NOMO-1 treated with dmso at 0.1 percent for 144 hours (cell line): ENCODE results near the gene MEGF10.

Experiments used
- DNase-seq: peaks from one replicate; lab custom pipeline; 2025; ENCODE audit not compliant: unreplicated experiment; lab: John Stamatoyannopoulos, UW

The MEGF10 gene

DNA sequence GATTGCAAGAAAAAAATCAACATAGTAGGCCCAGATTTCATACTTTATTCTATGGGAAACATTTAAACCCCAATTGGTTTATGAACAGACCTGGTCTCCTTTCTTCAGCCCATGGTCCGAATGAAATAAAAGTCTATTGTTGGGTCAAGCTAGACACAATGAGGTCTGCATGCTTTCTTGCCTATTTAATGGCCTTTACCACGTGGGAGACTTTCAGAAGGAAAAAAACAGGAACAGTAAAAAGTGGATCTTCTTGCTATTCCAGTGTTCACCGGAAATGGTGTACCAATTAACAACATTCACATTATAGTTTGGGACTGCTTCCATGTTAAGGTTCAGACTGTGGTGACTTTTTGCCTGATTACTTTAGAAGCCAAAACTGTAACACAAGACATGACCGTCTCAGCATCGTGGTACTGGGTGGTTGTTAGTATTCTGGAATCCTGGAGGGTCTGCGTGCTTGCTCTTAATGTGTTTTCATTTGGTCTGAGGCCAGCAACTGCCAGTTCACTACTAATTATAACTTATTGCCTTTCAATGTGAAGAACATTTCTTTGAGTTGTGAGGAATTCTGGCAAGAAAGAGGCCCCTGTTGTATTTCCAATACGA is 141.5 kb downstream of the MEGF10 start:
- DNase-seq: no peak

DNA sequence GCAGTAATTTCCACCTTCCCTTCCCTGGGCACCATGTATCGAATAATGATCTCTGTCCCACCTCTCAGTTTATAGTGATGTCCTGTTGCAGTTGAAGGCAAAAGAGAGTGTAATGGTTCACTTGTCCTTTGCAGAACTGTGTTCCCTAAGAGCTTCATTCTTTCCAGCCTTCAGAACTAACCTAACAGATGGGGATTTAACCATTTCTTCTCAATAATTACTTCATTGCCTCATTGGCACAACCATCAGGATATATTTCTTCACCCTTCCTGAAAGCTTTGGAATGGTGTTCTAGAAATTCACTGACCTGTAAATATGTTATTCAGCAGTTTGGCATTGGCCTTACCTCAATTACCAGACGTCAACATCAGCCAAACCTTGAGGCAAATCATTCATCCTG is 142.9 kb downstream of the MEGF10 start:
- no peak for DNase-seq

DNA sequence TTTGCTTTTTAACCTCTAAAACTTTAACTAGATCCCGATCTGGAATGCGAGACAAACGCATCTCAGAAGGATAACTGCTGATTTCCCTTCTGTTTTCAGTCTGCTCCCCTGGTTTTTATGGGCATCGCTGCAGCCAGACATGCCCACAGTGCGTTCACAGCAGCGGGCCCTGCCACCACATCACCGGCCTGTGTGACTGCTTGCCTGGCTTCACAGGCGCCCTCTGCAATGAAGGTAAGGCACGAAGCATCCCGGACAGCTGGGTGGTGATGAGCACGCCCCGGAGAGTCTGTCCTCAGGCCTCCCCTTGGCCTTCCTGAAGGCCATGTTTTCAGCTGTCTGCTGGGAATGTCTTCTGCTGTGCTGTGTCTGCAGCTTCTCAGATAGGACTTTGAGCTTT is 144.0 kb downstream of the MEGF10 start:
- DNase-seq: no peak

DNA sequence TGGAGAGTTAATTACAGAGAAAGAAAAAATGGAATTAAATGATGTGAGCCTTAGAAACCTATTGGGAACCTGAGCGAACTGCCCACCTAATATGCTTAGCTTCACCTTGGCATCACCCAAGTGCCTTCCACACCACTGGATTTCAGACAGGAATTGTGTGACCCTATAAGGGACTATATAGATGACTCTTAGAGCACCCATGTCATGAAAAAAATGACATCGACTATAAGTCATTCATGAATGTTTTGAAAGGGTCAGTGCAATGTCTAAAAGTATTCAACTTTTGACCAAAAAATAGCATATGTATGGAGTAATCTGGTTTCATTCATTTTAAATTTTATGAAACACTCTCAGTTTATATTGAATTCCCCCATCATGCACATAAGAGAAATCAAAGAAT is 145.2 kb downstream of the MEGF10 start:
- no peak for DNase-seq

DNA sequence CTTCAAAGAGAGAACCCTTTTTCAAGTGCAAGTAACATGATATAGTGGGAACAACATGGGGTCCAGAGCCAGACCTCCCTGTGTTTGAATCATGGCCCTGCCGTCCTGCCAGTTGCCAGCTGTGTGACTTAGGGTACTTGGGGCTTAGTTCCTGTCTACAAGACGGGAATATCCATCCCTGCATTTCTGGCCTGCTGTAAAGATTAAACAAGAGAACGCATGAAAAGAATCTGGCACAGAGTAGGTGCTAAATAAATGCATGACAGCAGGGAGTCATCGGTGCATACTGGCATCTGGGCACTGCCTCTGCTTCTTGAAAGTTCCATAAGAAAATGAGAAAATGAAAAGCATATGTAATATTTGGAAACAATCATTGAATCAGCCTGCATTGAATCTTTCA is 149.0 kb downstream of the MEGF10 start:
- no peak for DNase-seq

DNA sequence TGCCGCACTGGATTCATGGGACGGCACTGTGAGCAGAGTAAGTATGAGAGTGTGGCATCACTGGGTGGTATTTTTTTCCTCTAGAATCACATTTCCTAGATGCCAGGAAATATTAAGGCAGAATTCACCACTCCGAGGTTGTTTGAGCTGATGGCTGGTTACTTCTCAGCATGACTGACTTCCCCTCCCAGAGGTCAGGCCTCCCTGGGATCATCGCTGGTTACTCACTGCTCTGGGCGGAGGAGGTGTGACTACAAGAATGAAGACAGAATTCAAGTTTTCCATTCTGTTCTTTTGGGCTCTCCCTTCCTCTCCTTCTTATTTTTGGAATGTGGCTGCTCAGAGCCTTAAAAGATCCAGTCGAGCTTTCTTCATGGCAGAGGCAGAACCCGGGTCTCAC is 150.2 kb downstream of the MEGF10 start:
- DNase-seq: no peak

DNA sequence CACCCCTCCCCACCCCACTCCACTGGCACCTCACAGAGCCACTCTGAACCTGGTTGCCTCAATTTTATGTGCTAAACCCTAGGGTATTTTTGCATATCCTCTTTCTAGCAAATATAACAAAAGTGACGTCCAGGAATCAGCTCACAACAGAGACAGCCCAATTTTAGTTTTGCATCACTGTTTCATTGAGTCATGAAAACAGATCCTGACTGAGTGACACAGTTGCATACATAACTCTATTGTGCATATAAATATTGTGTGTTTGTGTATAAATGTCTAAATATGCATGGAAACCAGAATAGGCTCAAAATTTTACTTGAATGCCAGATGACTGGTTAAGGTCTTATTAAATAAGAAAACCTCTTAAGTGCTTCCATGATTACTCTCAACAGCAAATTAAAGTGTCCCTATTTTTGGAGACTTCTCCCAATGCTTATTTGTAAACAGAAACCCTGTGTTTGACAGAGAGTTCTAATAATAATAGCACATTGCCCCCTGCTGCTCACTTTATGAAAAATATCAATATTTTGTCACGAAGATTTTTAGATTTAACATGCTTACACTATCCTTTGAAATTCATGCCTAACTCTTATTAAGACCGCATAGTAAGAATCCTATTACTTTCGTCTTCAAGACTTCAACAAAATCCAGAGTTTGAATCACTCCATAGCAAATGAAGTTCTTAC is 151.3 kb downstream of the MEGF10 start:
- DNase-seq: no peak

DNA sequence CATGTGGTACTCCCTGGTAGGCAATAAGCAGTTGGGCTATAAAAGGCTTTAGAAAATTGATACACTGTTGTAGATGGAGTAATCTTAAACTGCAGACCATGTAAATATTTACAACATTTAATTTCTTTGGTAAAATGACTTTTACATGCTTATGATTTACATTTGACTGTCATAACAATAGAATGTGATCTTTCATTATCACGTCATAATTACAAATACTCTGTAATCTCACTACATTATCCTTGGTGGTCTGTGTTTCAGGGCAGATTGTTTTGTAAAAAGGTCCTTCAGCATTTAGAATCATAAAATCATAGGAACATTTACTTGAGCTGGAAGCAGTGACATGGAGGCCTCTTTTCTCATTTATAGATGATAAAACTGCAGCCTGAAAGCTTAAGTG is 153.6 kb downstream of the MEGF10 start:
- no peak for DNase-seq

DNA sequence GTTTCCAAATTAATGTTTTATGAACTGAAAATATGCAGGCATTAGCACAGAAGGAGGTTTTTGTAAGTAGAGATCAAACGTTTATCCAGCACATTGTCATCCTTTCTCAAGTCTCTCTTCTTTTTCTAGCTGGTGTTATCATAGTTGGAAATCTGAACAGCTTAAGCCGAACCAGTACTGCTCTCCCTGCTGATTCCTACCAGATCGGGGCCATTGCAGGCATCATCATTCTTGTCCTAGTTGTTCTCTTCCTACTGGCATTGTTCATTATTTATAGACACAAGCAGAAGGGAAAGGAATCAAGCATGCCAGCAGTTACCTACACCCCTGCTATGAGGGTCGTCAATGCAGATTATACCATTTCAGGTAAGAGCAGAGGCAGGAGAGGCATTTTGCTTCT is 154.7 kb downstream of the MEGF10 start:
- DNase-seq: no peak

DNA sequence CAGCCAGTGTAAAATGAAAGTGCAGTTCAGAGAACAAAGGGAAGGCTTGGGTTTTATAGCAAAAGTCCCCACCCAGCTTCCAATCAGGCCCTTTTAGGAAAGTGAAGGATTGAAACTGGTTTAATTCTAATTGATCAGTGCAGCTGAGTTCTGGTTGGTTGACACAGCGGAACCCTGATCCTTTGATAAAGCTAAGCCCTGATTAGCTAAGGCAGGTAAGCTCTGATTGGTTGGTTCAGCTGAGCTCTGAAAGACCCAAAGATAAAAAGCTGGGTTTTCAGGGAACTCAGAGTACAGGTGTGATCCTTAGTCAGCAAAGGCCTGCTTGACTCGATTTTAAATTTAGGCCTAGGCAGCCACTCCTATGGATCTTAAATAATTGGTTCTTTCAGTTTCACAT is 156.0 kb downstream of the MEGF10 start:
- no peak for DNase-seq

DNA sequence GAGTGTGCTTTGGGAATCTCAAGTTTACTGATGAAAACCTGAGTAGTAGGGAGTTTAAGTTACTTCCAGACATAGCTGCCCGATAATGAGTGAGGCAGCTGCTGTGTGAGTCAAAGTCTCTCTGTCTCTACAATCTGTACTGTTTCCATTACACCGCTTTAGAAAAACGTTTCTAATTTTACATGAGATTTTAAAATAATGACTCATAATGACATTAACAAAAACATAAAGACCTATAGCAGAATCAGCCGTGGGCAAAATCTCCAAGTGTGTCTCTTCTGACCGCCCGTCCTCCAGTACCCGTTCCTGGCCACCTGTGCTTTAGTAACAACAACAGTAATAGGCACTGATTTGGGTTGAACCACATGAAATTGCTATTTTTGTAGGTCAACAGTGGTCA is 157.2 kb downstream of the MEGF10 start:
- DNase-seq: no peak

DNA sequence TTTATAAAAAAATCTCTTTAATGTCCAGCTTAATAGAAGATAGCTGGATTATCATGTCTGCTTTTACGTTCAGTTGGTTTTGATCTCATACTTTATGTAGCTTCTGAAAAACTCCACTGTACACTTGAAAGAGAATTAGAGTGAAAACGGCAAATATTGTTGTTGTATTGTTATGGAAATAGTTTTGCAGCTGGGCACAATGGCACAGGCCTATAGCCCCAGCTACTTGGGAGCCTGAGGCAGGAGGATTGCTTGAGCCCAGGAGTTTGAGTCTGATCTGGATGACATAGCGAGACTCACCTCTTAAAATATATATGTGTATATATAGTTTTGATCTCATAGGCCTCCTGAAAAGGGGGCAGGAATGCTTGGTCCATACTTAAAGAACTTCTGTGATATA is 159.4 kb downstream of the MEGF10 start:
- no peak for DNase-seq

DNA sequence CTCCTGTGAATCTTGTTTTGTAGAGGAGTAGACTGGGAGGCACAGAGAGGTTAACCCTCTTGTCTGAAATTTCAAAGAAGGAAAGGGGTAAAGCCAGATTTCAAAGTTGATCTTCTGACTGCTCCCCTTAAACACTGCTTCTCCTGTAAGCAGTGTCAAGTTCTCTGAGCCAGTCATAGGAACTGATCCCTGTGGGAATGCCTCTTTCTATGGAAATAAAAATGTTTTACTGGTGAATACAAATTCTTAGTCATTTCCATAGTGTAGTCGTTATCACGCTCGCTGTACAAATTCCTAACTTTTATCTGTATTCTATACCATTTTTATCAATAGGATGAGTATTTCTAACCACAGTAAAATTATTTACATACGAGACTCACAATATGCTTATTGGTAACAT is 160.5 kb downstream of the MEGF10 start:
- no peak for DNase-seq

DNA sequence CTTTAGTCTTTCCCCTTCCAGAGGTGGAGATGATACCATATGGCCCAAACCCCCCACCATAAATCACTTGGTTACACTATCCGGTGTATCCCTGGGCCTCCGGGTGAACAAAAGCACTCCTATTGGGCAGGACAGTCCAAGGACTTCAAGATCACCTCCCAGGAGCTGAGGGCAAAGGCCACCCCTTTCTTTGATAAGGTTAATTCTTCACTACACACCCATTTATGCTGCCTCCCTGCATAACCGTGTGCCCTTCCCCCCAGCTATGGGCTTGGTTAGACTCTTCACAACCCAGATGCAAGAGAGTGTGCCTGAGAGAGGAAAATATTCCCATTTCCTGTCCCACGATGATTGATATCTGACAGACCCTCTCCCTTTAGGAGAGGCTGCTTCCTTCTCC is 162.0 kb downstream of the MEGF10 start:
- no peak for DNase-seq

DNA sequence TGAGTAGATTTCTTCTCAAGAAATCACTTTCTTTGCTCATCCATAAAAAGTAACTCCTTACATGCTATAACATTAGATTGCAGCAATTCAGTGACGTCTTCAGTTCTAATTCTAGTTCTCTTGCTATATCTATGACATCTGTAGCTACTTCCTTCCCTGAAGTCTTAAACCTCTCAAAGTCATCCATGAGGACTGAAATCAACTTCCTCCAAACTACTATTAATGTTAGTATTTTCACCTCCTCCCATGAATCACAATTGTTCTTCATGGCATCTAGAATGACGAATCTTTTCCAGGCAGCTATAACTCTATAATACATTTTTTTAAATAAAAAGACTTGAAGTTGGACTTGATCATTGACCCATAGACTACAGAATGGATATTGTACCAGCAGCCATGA is 180.6 kb downstream of the MEGF10 start:
- no peak for DNase-seq

DNA sequence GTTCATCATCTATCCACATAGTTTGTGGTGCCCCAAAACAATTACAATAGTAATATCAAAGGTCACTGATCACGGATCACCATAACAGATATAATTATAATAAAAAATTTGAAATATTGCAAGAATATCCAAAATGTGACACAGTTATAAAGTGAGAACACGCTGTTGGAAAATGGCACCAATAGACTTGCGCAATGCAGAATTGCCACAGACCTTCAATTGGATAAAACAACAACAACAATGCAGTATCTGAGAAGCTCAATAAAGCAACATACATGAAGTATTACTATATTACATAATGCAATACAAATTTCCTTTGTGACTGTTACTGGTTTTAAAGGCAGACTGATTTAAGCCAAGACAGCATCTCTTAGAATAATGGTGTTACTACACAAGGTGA is 182.1 kb downstream of the MEGF10 start:
- no peak for DNase-seq

DNA sequence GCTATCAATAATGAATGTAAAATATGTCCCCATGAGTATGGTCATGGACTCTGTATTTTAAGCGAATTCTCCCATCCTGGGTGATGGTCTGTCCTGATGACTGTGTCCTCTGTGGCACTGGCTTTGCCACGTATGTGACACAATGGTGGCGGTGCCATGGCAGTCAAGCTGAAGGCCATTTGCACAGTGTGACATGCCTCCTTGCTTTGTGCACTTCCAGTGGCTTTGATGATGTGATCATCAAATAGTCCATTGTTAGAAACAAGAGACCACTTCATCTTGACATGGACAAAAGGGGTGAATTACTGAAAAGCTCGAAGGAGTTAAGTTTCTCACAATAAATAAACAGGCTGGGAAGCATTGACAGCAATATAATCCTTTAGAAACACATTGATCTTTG is 195.9 kb downstream of the MEGF10 start:
- DNase-seq: no peak

DNA sequence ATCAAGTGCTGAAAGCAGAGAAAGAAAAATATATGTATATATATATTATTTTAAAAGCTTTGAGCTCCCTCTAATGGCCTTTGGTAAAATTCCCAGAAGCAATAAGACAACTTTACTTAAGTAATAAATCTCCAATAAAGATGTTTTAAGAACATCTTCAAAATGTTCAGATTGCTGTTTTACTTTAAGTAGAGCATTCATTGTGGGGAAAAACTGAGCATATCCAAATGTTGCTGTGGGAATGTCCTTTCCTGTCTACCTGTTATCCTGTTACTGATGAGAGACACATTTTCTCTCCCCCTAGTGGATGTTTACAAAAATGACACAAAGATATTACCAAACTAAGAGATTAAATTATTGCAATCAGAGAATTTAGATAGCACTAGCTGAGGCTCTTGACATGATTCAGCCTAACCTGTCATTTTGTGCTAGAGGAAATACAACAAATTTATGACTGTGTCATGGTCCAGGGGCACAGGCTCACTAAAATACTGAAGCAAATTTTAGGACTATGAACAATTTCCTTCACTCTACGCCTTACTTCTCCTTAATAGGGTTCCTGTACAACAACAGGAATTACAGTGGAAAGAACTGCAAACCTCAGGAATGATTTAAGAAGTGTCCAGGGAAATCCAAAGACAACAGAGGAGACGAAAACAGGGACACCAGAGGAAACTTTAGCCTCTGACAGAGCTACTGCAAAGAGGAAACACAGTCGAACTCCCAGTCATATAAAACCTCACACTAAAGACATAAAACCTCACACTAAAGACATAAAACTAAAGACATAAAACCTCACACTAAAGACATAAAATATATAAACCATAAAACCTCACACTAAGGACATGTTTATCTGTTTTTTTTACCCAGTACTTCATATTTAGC is 202.5 kb downstream of the MEGF10 start:
- DNase-seq: peak; percentile 6

DNA sequence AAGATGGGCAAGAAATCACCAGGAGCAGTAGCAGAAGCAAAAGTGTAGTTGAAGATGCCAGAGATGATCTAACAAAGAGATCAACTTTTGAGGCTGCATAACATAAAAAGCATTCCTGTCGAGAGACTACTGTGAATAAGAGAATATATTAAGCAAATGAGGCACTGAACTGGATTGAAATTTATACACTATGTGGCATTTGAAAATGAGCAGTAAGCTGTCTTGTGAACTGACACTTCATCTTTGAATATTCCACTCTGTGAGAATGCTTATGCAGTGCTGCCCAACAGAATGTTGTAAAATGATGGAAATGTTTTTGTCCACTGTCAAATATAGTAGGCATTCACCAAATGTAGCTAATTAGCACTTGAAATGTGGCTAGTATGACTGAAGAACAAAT is 208.0 kb downstream of the MEGF10 start:
- no peak for DNase-seq

DNA sequence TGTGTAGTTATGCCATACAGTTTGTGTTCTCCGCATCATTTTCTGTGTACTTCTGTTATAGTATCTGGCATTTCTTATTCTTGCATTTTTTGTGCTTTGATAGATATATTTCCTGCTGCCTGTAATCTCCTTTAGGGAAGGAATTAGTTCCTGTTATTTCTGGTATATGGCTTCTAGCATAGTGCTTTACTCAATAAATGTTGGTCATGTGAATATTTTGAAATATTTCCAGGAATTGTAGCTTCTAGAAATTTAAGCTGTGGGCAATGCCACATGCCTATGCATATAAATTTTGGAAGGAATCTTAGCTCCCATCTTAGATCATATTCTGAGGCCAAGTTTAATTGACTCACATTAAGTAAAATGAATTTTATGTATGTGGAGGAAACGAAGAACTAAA is 215.3 kb downstream of the MEGF10 start:
- no peak for DNase-seq

DNA sequence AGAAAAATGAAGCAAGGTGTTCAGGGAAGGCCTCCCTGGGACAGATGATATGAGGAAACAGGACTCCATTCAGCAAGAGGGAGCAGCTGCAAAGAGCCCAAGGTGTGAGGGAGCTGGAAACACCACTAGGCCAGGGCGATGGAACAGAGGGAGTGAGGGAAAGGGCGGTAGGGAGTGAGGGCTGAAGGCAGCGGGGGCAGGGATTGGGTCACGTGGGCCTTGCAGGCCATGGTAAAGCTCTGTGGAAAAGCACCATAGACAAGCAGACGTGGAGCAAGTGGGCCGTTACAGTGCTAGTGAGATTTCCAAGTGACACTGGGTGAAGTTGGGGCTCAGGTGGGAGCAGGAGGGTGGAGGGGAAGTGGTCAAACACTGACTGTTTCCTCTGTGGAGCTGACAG is 216.0 kb downstream of the MEGF10 start:
- no peak for DNase-seq

DNA sequence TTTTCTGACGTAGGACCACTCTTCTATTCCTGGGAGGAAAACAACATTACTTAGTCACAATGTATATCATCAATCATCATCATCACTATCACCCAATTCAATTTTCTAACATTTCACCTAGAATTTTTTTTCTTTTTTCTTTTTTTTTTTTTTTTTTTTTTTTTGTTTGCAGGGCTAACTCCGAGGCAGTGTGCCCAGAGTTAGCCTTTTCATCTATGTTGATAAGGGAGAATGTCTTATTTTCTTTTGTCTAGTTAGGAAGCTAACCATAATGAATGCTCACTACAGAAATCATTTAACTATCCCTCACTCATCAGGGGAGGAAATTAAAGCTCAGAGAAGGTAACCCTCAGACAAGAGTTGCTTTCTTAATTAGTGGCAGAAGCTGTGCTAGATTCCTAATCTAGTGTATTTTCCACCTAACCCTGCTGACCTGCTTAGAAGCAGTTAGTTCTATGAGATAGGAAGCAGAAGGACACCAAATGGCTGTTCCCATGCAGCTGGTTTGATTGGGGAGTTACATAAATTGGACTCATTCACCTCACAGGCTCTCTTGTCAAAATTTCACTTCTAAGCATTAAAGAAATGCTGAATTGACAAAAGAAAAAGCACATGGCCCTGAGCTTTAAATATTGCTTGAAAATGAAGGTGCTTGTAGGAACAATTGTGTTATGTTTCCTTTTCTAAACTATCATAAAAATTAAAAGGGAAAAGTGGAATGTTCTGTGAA is 218.2 kb downstream of the MEGF10 start:
- no peak for DNase-seq
